ENCODE measurements around the gene PIM1. TPM values are rescaled to one million over a fixed set of nuclear protein-coding genes. Genes with fewer than 3 reads are reported as not detected.

Gene PIM1
- total and polyA plus RNA-seq, 3 donors from 2014 or later = 20.4 to 30.8 (median 28.0) TPM

GRCh38 chr6:37138856-37139229, 31.1 kb upstream of the PIM1 start:
- 70 to 75% methylated on average over 1 of the region's 1 CpG for WGBS, 2 donors
- no peak for TF ChIP-seq CTCF (IDR thresholded peaks at IDR 0.05)
- no peak for TF ChIP-seq POLR2A (IDR thresholded peaks at IDR 0.05)
- H3K27ac ChIP-seq = no peak overlapping the region

GRCh38 chr6:37139230-37139962, 30.6 kb upstream of the PIM1 start:
- H3K9me3 ChIP-seq = no peaks in the 10 kb centered on the region
- no peaks in the 10 kb centered on the region for H3K27me3 ChIP-seq
- TF ChIP-seq CTCF (IDR thresholded peaks at IDR 0.05) (no peak), POLR2A (IDR thresholded peaks at IDR 0.05) (no peak)
- no peak overlapping the region for H3K4me3 ChIP-seq
- WGBS, 2 donors = 87 to 92% methylated on average over 5 of the region's 5 CpGs
- no peaks in the 10 kb centered on the region for H3K36me3 ChIP-seq (ENCODE audit: low read depth, missing control alignments)
- intact Hi-C loops (cut with DNase I; ENCODE audit: low total_unique reads) = no loop called here
- H3K4me1 ChIP-seq = peaks cover 4% of the 10 kb centered on the region
- no peak for DNase-seq
- no peak overlapping the region for H3K27ac ChIP-seq

More at GRCh38 chr6:37138856-37139229, 31.1 kb upstream of the PIM1 start:
- H3K36me3 ChIP-seq (ENCODE audit: low read depth, missing control alignments) = no peaks in the 10 kb centered on the region
- H3K9me3 ChIP-seq = no peaks in the 10 kb centered on the region
- no peaks in the 10 kb centered on the region for H3K27me3 ChIP-seq
- DNase-seq = no peak
- H3K4me3 ChIP-seq = no peak overlapping the region
- H3K4me1 ChIP-seq = peaks cover 4% of the 10 kb centered on the region
- intact Hi-C loops (cut with DNase I; ENCODE audit: low total_unique reads) = no loop called here

GRCh38 chr6:37140145-37140544, 29.8 kb upstream of the PIM1 start:
- Histone ChIP-seq H3K9me3 (no peaks in the 10 kb centered on the region), H3K4me1 (peaks cover 8% of the 10 kb centered on the region), H3K27me3 (no peaks in the 10 kb centered on the region), H3K36me3 (ENCODE audit: low read depth, missing control alignments) (no peaks in the 10 kb centered on the region), H3K4me3 (no peak overlapping the region), H3K27ac (no peak overlapping the region)
- no peak for DNase-seq
- intact Hi-C loops (cut with DNase I; ENCODE audit: low total_unique reads) = no loop called here
- TF ChIP-seq POLR2A (IDR thresholded peaks at IDR 0.05) = no peak
- TF ChIP-seq CTCF (IDR thresholded peaks at IDR 0.05) = no peak
- 80 to 83% methylated on average over 3 of the region's 3 CpGs for WGBS, 2 donors

- Histone ChIP-seq H3K36me3 (ENCODE audit: low read depth, missing control alignments) (no peaks in the 10 kb centered on the region), H3K9me3 (no peaks in the 10 kb centered on the region), H3K4me3 (no peak overlapping the region), H3K27ac (no peak overlapping the region), H3K27me3 (no peaks in the 10 kb centered on the region), H3K4me1 (peaks cover 8% of the 10 kb centered on the region)
- intact Hi-C loops (cut with DNase I; ENCODE audit: low total_unique reads) = no loop called here
- TF ChIP-seq CTCF (IDR thresholded peaks at IDR 0.05) (no peak), POLR2A (IDR thresholded peaks at IDR 0.05) (no peak)
- DNase-seq = no peak
- WGBS, 2 donors = 52 to 56% methylated on average over 5 of the region's 5 CpGs
Measured at GRCh38 chr6:37141281-37142049, 28.5 kb upstream of the PIM1 start.
